Measurements from ENCODE around the gene ADH1B. TPM values are rescaled to one million over a fixed set of nuclear protein-coding genes. Genes with fewer than 3 reads are reported as not detected.
"Not testable (repeated sequence)": the region's sequence is repeated elsewhere in the genome, so short reads cannot be mapped to it uniquely, and the experiment has no call there.

ADH1B gene
- total RNA-seq = 33.4 TPM

DNA sequence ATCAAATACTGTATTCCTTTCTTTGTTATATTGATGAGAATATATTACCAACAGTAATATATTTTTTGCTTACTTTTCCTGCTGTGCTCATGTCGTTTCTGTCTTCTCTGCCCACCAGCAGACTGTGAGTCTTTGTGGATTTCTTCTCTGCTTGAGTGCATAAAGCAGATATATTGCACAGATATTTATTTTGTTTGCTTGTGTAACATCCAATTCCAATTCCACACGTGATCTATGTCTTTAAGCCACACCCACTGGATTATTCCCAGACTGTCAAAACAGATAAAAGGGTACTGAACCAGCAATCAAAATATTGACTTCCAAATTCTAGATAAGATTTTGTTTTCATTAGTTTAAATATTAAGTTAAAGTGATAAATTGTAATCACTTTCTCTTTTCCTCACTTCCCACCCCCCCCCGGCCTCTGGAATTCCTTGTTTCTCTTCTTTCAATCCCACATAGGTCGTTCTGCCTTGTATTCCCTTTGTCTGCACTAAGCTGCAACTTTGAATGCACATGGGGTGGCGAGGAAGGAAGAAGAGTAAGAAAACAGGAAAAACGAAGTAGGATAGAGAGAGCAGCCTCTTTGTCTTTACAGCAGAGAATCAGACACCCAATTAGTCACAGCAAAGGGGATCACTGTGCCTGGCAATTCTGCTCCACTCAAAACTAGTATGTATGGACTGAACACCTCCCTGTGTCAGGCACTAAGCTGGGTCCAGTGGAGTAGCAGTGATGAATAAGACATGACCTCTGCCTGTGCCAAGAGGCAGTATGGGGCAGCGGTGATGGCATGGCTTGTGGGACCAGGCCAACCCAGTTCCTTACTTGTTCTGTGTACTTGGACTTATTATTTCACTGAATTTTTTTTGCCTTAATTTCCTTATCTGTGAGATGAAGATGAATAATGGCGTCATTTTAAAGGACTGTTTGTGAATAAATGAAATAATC, at the start of gene ADH1B:
TSS of gene ADH1B (minus strand) at position 161 of the 951 bp plus-strand sequence. CDS start at position 91, 70 bp downstream.
- Histone ChIP-seq H3K4me3 (ENCODE audit: low read length in 3 of 3) (peak within 1 kb of the TSS in 1 of 3 donors; percentile 46), H3K9me3 (ENCODE audit: control insufficient read depth in 3 of 3, low read length in 3 of 3) (no peaks in the 10 kb centered on the region), H3K9ac (ENCODE audit: low read depth in 1 of 3, low read length in 3 of 3) (no peak within 1 kb of the TSS), H3K4me1 (ENCODE audit: control insufficient read depth in 3 of 3, insufficient read depth in 3 of 3, low read length in 3 of 3) (peaks cover 11 to 15% (median 12%) of the 10 kb centered on the region in 3 donors), H3K36me3 (ENCODE audit: control insufficient read depth in 3 of 3, insufficient read depth in 3 of 3, low read length in 3 of 3) (no peaks in the 10 kb centered on the region), H3K27me3 (ENCODE audit: control insufficient read depth in 3 of 3, insufficient read depth in 3 of 3, low read length in 3 of 3) (no peaks in the 10 kb centered on the region), H3K27ac (ENCODE audit: low read depth, low read length) (no peak within 1 kb of the TSS)

DNA sequence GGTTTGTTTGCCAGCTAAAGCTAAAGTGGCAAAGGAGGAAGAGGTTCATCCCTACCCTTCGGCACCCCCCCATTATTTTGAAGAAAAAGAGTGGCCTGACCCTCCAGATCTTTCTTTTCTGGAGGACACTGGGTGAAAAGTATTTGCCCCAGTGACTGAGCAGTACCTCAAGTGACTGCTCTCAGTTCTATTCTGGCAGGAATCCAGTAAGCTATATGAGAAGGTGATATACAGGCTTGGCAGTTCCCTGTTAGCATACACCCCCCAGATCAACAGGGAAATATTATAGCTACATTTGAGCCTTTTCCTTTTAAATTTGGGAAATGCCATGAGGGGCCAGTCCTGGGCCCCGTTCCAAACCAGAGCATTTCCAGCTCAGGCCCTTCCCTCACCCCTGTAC, 46.6 kb upstream of the ADH1B start:
- not testable (repeated sequence) for H3K9me3 ChIP-seq (ENCODE audit: control insufficient read depth in 3 of 3, low read length in 3 of 3); H3K4me1 ChIP-seq (ENCODE audit: control insufficient read depth in 3 of 3, insufficient read depth in 3 of 3, low read length in 3 of 3); H3K9ac ChIP-seq (ENCODE audit: low read depth in 1 of 3, low read length in 3 of 3); H3K27me3 ChIP-seq (ENCODE audit: control insufficient read depth in 3 of 3, insufficient read depth in 3 of 3, low read length in 3 of 3); H3K36me3 ChIP-seq (ENCODE audit: control insufficient read depth in 3 of 3, insufficient read depth in 3 of 3, low read length in 3 of 3); H3K4me3 ChIP-seq (ENCODE audit: low read length in 3 of 3); H3K27ac ChIP-seq (ENCODE audit: low read depth, low read length)

DNA sequence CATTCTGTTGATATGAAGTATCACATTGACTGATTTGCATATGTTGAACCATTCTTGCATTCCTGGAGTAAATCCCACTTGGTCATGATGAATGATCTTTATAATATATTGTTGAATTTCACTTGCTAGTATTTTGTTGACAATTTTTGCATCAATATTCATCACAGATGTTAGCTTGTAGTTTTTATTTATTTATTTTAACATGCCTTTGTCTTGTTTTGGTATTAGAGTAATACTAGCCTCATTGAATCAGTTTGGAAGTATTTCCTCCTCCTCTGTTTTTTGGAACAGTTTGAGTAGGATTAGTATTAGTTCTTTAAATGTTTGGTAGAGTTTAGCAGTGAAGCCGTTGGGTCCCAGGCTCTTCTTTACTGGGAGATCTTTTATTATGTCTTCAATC, 45.3 kb upstream of the ADH1B start:
- Histone ChIP-seq H3K4me3 (ENCODE audit: low read length in 3 of 3) (no peak overlapping the region), H3K36me3 (ENCODE audit: control insufficient read depth in 3 of 3, insufficient read depth in 3 of 3, low read length in 3 of 3) (no peaks in the 10 kb centered on the region), H3K9ac (ENCODE audit: low read depth in 1 of 3, low read length in 3 of 3) (no peak overlapping the region), H3K9me3 (ENCODE audit: control insufficient read depth in 3 of 3, low read length in 3 of 3) (no peaks in the 10 kb centered on the region), H3K27me3 (ENCODE audit: control insufficient read depth in 3 of 3, insufficient read depth in 3 of 3, low read length in 3 of 3) (no peaks in the 10 kb centered on the region), H3K27ac (ENCODE audit: low read depth, low read length) (no peak overlapping the region), H3K4me1 (ENCODE audit: control insufficient read depth in 3 of 3, insufficient read depth in 3 of 3, low read length in 3 of 3) (no peaks in the 10 kb centered on the region)

DNA sequence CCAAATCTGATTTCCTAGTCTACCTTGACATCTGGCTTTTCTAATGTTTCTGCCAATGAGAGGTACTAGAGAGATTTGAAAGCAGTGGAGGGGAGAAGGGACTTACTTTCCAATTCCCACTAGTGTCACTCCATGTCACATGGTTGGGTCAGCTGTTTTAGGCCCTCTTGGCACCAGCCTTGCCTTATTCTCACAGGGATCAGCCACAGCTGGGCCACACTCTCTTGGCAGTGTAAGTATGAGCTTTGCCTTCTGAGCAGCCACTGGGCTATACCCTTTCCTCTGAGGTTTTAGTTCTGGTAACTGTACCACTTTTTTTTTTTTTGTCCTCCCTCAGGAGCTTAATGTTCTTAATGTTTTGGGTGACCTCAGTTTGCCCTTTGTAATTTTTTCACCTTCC, 41.6 kb upstream of the ADH1B start:
- no peaks in the 10 kb centered on the region for H3K4me1 ChIP-seq (ENCODE audit: control insufficient read depth in 3 of 3, insufficient read depth in 3 of 3, low read length in 3 of 3)
- no peak overlapping the region for H3K4me3 ChIP-seq (ENCODE audit: low read length in 3 of 3)
- H3K36me3 ChIP-seq (ENCODE audit: control insufficient read depth in 3 of 3, insufficient read depth in 3 of 3, low read length in 3 of 3) = no peaks in the 10 kb centered on the region
- no peaks in the 10 kb centered on the region for H3K27me3 ChIP-seq (ENCODE audit: control insufficient read depth in 3 of 3, insufficient read depth in 3 of 3, low read length in 3 of 3)
- no peak overlapping the region for H3K9ac ChIP-seq (ENCODE audit: low read depth in 1 of 3, low read length in 3 of 3)
- no peak overlapping the region for H3K27ac ChIP-seq (ENCODE audit: low read depth, low read length)
- H3K9me3 ChIP-seq (ENCODE audit: control insufficient read depth in 3 of 3, low read length in 3 of 3) = no peaks in the 10 kb centered on the region

DNA sequence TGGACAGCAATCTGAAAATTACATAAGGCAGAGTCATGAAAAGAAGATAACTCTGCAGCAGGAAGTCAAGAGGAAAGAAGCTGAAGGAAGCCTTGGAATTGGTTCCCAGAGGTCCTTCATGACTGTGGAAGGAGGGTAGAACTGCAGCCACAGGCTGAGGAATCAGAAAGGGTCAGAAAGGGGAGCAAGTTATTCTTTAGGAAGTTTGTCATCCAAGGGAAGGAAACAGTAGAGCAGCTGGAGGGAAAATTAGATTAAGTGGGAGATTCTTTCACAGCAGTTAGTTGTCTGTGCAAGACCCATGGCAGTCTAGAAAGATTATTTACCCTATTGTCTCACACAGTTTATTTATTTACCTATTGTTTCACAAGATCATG, 40.7 kb upstream of the ADH1B start:
- Histone ChIP-seq H3K9ac (ENCODE audit: low read depth in 1 of 3, low read length in 3 of 3) (no peak overlapping the region), H3K36me3 (ENCODE audit: control insufficient read depth in 3 of 3, insufficient read depth in 3 of 3, low read length in 3 of 3) (no peaks in the 10 kb centered on the region), H3K4me1 (ENCODE audit: control insufficient read depth in 3 of 3, insufficient read depth in 3 of 3, low read length in 3 of 3) (no peaks in the 10 kb centered on the region), H3K27ac (ENCODE audit: low read depth, low read length) (peak overlapping the region; percentile 4), H3K27me3 (ENCODE audit: control insufficient read depth in 3 of 3, insufficient read depth in 3 of 3, low read length in 3 of 3) (no peaks in the 10 kb centered on the region), H3K4me3 (ENCODE audit: low read length in 3 of 3) (no peak overlapping the region), H3K9me3 (ENCODE audit: control insufficient read depth in 3 of 3, low read length in 3 of 3) (no peaks in the 10 kb centered on the region)

DNA sequence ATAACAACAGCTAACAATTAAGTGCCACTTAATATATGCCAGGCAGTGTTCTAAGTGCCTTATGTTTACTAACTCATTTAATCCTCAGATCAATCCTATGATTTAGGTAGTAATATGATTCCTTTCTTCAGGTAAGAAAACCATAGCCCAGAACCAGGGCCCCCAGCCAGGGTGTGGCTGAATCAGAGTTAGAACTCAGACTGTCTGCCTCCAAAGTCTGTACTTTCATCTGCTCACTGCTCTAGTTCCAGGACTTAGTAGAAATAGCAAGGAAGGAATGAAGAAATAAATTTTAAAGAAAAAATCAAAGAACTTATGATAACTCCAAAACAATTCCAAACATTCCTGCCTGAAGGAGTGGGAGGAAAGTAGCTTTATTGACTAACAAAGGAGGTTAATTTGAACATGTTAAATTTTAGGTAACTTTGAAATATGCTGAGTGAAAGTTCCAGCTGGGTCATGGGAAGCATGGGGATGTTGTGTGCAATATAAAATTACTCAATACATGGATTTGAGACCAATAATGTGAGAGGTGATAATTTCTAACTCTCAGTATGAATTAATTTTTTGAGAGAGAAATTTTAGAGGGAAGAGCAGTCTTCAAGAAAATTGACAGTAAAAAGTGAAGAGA, 40.2 kb upstream of the ADH1B start:
- H3K9me3 ChIP-seq (ENCODE audit: control insufficient read depth in 3 of 3, low read length in 3 of 3) = no peaks in the 10 kb centered on the region
- H3K27ac ChIP-seq (ENCODE audit: low read depth, low read length) = peak overlapping the region; percentile 4
- no peaks in the 10 kb centered on the region for H3K4me1 ChIP-seq (ENCODE audit: control insufficient read depth in 3 of 3, insufficient read depth in 3 of 3, low read length in 3 of 3)
- H3K36me3 ChIP-seq (ENCODE audit: control insufficient read depth in 3 of 3, insufficient read depth in 3 of 3, low read length in 3 of 3) = no peaks in the 10 kb centered on the region
- H3K9ac ChIP-seq (ENCODE audit: low read depth in 1 of 3, low read length in 3 of 3) = no peak overlapping the region
- no peaks in the 10 kb centered on the region for H3K27me3 ChIP-seq (ENCODE audit: control insufficient read depth in 3 of 3, insufficient read depth in 3 of 3, low read length in 3 of 3)
- H3K4me3 ChIP-seq (ENCODE audit: low read length in 3 of 3) = no peak overlapping the region

DNA sequence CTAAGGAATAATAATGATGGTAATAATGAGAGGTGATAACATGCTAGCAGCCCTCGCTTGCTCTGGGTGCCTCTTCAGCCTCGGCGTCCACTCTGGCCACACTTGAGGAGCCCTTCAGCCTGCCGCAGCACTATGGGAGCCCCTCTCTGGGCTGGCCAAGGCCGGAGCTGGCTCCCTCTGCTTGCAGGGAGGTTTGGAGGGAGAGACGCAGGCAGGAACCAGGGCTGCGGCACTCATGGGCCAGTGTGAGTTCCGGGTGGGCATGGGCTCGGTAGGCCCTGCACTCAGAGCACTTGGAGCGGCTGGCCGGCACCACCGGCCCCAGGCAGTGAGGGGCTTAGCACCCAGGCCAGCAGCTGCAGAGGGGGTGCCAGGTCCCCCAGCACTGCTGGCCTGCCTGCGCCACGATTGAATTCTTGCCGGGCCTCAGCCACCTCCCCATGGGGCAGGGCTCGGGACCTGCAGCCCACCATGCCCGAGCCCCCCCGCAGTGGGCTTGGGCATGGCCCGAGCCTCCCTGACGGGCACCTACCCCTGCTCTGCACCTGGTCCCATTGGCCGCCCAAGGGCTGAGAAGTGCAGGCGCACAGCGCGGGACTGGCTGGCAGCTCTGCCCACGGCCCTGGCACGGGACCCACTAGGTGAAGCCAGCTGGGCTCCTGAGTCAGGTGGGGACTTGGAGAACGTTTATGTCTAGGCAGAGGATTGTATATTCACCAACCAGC, 38.4 kb upstream of the ADH1B start:
- Histone ChIP-seq H3K27me3 (ENCODE audit: control insufficient read depth in 3 of 3, insufficient read depth in 3 of 3, low read length in 3 of 3) (no peaks in the 10 kb centered on the region), H3K4me1 (ENCODE audit: control insufficient read depth in 3 of 3, insufficient read depth in 3 of 3, low read length in 3 of 3) (no peaks in the 10 kb centered on the region), H3K36me3 (ENCODE audit: control insufficient read depth in 3 of 3, insufficient read depth in 3 of 3, low read length in 3 of 3) (no peaks in the 10 kb centered on the region), H3K4me3 (ENCODE audit: low read length in 3 of 3) (no peak overlapping the region), H3K9me3 (ENCODE audit: control insufficient read depth in 3 of 3, low read length in 3 of 3) (no peaks in the 10 kb centered on the region), H3K27ac (ENCODE audit: low read depth, low read length) (no peak overlapping the region), H3K9ac (ENCODE audit: low read depth in 1 of 3, low read length in 3 of 3) (no peak overlapping the region)

DNA sequence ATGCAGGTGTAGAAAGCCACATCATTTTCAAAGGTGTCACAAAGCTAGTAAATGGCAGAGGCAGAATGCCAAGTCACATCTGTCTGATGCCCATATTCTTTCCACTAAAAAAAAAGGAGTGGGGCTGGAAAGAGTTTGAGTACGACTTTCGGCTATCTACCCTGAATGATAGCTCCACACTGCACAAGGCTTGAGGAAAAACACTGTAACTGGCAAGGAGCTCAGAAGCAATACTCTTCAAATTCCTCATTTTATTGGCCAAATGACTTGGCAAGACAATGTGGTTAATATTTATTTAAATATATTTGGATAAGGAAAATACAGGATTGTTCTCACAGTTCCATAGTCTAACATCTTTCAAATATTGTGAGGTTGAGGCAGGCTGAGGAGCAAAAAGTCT, 36.7 kb upstream of the ADH1B start:
- H3K27ac ChIP-seq (ENCODE audit: low read depth, low read length) = no peak overlapping the region
- H3K27me3 ChIP-seq (ENCODE audit: control insufficient read depth in 3 of 3, insufficient read depth in 3 of 3, low read length in 3 of 3) = no peaks in the 10 kb centered on the region
- no peaks in the 10 kb centered on the region for H3K9me3 ChIP-seq (ENCODE audit: control insufficient read depth in 3 of 3, low read length in 3 of 3)
- H3K4me3 ChIP-seq (ENCODE audit: low read length in 3 of 3) = no peak overlapping the region
- peaks cover 0 to 5% (median 0%) of the 10 kb centered on the region in 3 donors for H3K4me1 ChIP-seq (ENCODE audit: control insufficient read depth in 3 of 3, insufficient read depth in 3 of 3, low read length in 3 of 3)
- no peak overlapping the region for H3K9ac ChIP-seq (ENCODE audit: low read depth in 1 of 3, low read length in 3 of 3)
- H3K36me3 ChIP-seq (ENCODE audit: control insufficient read depth in 3 of 3, insufficient read depth in 3 of 3, low read length in 3 of 3) = no peaks in the 10 kb centered on the region

DNA sequence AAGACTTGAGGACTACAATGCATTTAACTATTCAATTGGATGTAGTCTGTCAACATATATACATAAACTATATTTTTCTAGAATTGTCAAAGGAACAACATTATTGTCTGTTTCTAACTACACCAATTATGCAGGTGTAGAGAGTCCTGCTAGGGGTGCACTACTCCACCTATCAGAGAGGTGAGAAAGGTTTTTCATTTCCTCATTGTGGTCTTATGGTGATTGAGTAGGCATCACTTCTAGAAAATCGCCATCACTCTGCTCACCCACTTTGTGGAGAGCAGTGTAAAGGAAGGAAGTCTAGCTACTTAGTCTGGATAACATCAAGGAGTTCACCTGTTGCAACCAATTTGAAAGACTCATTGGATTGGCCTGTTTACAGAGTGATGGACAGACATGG, 35.8 kb upstream of the ADH1B start:
- no peak overlapping the region for H3K27ac ChIP-seq (ENCODE audit: low read depth, low read length)
- H3K4me3 ChIP-seq (ENCODE audit: low read length in 3 of 3) = no peak overlapping the region
- H3K36me3 ChIP-seq (ENCODE audit: control insufficient read depth in 3 of 3, insufficient read depth in 3 of 3, low read length in 3 of 3) = no peaks in the 10 kb centered on the region
- H3K9ac ChIP-seq (ENCODE audit: low read depth in 1 of 3, low read length in 3 of 3) = no peak overlapping the region
- H3K4me1 ChIP-seq (ENCODE audit: control insufficient read depth in 3 of 3, insufficient read depth in 3 of 3, low read length in 3 of 3) = peaks cover 0 to 5% (median 0%) of the 10 kb centered on the region in 3 donors
- H3K27me3 ChIP-seq (ENCODE audit: control insufficient read depth in 3 of 3, insufficient read depth in 3 of 3, low read length in 3 of 3) = no peaks in the 10 kb centered on the region
- no peaks in the 10 kb centered on the region for H3K9me3 ChIP-seq (ENCODE audit: control insufficient read depth in 3 of 3, low read length in 3 of 3)

DNA sequence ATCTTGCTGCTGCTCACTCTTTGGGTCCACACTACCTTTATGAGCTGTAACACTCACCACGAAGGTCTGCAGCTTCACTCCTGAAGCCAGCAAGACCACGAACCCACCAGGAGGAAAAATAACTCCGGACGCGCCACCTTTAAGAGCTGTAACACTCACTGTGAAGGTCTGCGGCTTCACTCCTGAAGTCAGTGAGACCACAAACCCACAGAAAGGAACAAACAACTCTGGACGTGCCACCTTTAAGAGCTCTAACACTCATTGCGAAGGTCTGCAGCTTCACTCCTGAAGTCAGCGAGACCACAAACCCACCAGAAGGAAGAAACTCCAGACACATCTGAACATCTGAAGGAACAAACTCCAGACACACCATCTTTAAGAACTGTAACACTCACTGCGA, 34.9 kb upstream of the ADH1B start:
- not testable (repeated sequence) for H3K9ac ChIP-seq (ENCODE audit: low read depth in 1 of 3, low read length in 3 of 3); H3K9me3 ChIP-seq (ENCODE audit: control insufficient read depth in 3 of 3, low read length in 3 of 3); H3K27ac ChIP-seq (ENCODE audit: low read depth, low read length); H3K27me3 ChIP-seq (ENCODE audit: control insufficient read depth in 3 of 3, insufficient read depth in 3 of 3, low read length in 3 of 3); H3K4me3 ChIP-seq (ENCODE audit: low read length in 3 of 3); H3K4me1 ChIP-seq (ENCODE audit: control insufficient read depth in 3 of 3, insufficient read depth in 3 of 3, low read length in 3 of 3); H3K36me3 ChIP-seq (ENCODE audit: control insufficient read depth in 3 of 3, insufficient read depth in 3 of 3, low read length in 3 of 3)

All from skeletal muscle tissue (tissue), 4 donors.